NCI-H1417 (cell line): Measurements from ENCODE around the gene NEGR1.

ENCODE experiments used
- DNase-seq, 3 experiments: peaks; one replicate each; lab custom pipeline; 2025; lab: John Stamatoyannopoulos, UW

Gene NEGR1

GRCh38 chr1:71464016-71464415 lies 818.3 kb downstream of the NEGR1 start:
- DNase-seq: no peak

GRCh38 chr1:71463144-71463543 lies 819.2 kb downstream of the NEGR1 start:
- DNase-seq: no peak

- DNase-seq: peak in 2 of 3 experiments; percentile 12 to 50
Observed at GRCh38 chr1:71462247-71462646, 820.1 kb downstream of the NEGR1 start.

GRCh38 chr1:71461416-71461815 lies 820.9 kb downstream of the NEGR1 start:
- DNase-seq: no peak

- DNase-seq: no peak
Observed at GRCh38 chr1:71448444-71448843, 833.9 kb downstream of the NEGR1 start.

GRCh38 chr1:71438626-71439025 lies 843.7 kb downstream of the NEGR1 start:
- no peak for DNase-seq

GRCh38 chr1:71435951-71436350 lies 846.4 kb downstream of the NEGR1 start:
- no peak for DNase-seq

GRCh38 chr1:71434240-71434639 lies 848.1 kb downstream of the NEGR1 start:
- no peak for DNase-seq

- peak in 2 of 3 experiments; percentile 37 to 74 for DNase-seq
Observed at GRCh38 chr1:71428029-71428428, 854.3 kb downstream of the NEGR1 start.

- peak in 1 of 3 experiments; percentile 47 for DNase-seq
Observed at GRCh38 chr1:71427066-71427465, 855.3 kb downstream of the NEGR1 start.

GRCh38 chr1:71424536-71424935 lies 857.8 kb downstream of the NEGR1 start:
- DNase-seq: no peak

- DNase-seq: no peak
Observed at GRCh38 chr1:71422221-71422620, 860.1 kb downstream of the NEGR1 start.

GRCh38 chr1:71417421-71417820 lies 864.9 kb downstream of the NEGR1 start:
- no peak for DNase-seq

GRCh38 chr1:71414179-71414578 lies 868.2 kb downstream of the NEGR1 start:
- DNase-seq: peak in 2 of 3 experiments; percentile 59 to 90

GRCh38 chr1:71413441-71414175 lies 868.7 kb downstream of the NEGR1 start:
- peak in 1 of 3 experiments; percentile 45 for DNase-seq

- no peak for DNase-seq
Observed at GRCh38 chr1:71400050-71400449, 882.3 kb downstream of the NEGR1 start.

GRCh38 chr1:71399594-71399993 lies 882.7 kb downstream of the NEGR1 start:
- DNase-seq: no peak

- no peak for DNase-seq
Observed at GRCh38 chr1:71393301-71393700, 889.0 kb downstream of the NEGR1 start.

GRCh38 chr1:71390518-71390917 lies 891.8 kb downstream of the NEGR1 start:
- no peak for DNase-seq

GRCh38 chr1:71377886-71378285 lies 904.5 kb downstream of the NEGR1 start:
- no peak for DNase-seq

GRCh38 chr1:71372496-71372895 lies 909.8 kb downstream of the NEGR1 start:
- DNase-seq: no peak

GRCh38 chr1:71371581-71371980 lies 910.8 kb downstream of the NEGR1 start:
- DNase-seq: no peak

- no peak for DNase-seq
Observed at GRCh38 chr1:71364236-71364635, 918.1 kb downstream of the NEGR1 start.

GRCh38 chr1:71362691-71363090 lies 919.6 kb downstream of the NEGR1 start:
- no peak for DNase-seq
